Measurements from ENCODE around the gene CUL9. TPM values are rescaled to one million over a fixed set of nuclear protein-coding genes. Genes with fewer than 3 reads are reported as not detected.

The CUL9 gene
- total RNA-seq, 1 experiment from 2014 or later, result 39.6 TPM

GRCh38 chr6:43271103-43271815 lies 89.3 kb downstream of the CUL9 start:
- H3K27me3 Mint-ChIP-seq (ENCODE audit: insufficient read depth, unreplicated experiment), result no peaks in the 10 kb centered on the region
- no peaks in the 10 kb centered on the region for H3K9me3 Mint-ChIP-seq (ENCODE audit: unreplicated experiment)
- BruUV-seq (replicated peaks), result no TSS peak
- intact Hi-C loops (cut with micrococcal nuclease), result no loop called here
- no peak overlapping the region for H3K4me3 Mint-ChIP-seq (ENCODE audit: unreplicated experiment)
- no peaks in the 10 kb centered on the region for H3K36me3 Mint-ChIP-seq (ENCODE audit: insufficient read depth, unreplicated experiment)
- no peaks in the 10 kb centered on the region for H3K4me1 Mint-ChIP-seq (ENCODE audit: insufficient read depth, unreplicated experiment)
- CTCF ChIA-PET, result interaction anchor here (0.5 kb wide), 1 partner anchor 18 kb away, joined by 4 read pairs; no protein-coding TSS in a partner anchor
- no peak overlapping the region for H3K27ac Mint-ChIP-seq (ENCODE audit: low read depth, unreplicated experiment)
- POLR2A ChIA-PET, result no interaction called here
- TF ChIP-seq, protein P1, sequence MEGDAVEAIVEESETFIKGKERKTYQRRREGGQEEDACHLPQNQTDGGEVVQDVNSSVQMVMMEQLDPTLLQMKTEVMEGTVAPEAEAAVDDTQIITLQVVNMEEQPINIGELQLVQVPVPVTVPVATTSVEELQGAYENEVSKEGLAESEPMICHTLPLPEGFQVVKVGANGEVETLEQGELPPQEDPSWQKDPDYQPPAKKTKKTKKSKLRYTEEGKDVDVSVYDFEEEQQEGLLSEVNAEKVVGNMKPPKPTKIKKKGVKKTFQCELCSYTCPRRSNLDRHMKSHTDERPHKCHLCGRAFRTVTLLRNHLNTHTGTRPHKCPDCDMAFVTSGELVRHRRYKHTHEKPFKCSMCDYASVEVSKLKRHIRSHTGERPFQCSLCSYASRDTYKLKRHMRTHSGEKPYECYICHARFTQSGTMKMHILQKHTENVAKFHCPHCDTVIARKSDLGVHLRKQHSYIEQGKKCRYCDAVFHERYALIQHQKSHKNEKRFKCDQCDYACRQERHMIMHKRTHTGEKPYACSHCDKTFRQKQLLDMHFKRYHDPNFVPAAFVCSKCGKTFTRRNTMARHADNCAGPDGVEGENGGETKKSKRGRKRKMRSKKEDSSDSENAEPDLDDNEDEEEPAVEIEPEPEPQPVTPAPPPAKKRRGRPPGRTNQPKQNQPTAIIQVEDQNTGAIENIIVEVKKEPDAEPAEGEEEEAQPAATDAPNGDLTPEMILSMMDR (IDR thresholded peaks at IDR 0.05; ENCODE audit: unreplicated experiment), result no peak
- no peak for DNase-seq (ENCODE audit: unreplicated experiment)

- no TSS peak for BruUV-seq (replicated peaks)
- Mint-ChIP-seq H3K9me3 (ENCODE audit: unreplicated experiment) (no peaks in the 10 kb centered on the region), H3K4me1 (ENCODE audit: insufficient read depth, unreplicated experiment) (no peaks in the 10 kb centered on the region), H3K4me3 (ENCODE audit: unreplicated experiment) (no peak overlapping the region), H3K27me3 (ENCODE audit: insufficient read depth, unreplicated experiment) (no peaks in the 10 kb centered on the region), H3K36me3 (ENCODE audit: insufficient read depth, unreplicated experiment) (no peaks in the 10 kb centered on the region), H3K27ac (ENCODE audit: low read depth, unreplicated experiment) (no peak overlapping the region)
- intact Hi-C loops (cut with micrococcal nuclease), result no loop called here
- CTCF ChIA-PET, result no interaction called here
- no peak for DNase-seq (ENCODE audit: unreplicated experiment)
- TF ChIP-seq, protein P1 (IDR thresholded peaks at IDR 0.05; ENCODE audit: unreplicated experiment), result no peak
- POLR2A ChIA-PET, result no interaction called here
These were observed 89.9 kb downstream of the CUL9 start for GRCh38 chr6:43271944-43272343.

GRCh38 chr6:43273707-43274106 lies 91.7 kb downstream of the CUL9 start:
- no peak overlapping the region for H3K27ac Mint-ChIP-seq (ENCODE audit: low read depth, unreplicated experiment)
- no TSS peak for BruUV-seq (replicated peaks)
- H3K9me3 Mint-ChIP-seq (ENCODE audit: unreplicated experiment), result no peaks in the 10 kb centered on the region
- TF ChIP-seq, protein P1 (IDR thresholded peaks at IDR 0.05; ENCODE audit: unreplicated experiment), result no peak
- no peak for DNase-seq (ENCODE audit: unreplicated experiment)
- H3K36me3 Mint-ChIP-seq (ENCODE audit: insufficient read depth, unreplicated experiment), result peaks cover 5% of the 10 kb centered on the region
- H3K4me1 Mint-ChIP-seq (ENCODE audit: insufficient read depth, unreplicated experiment), result peaks cover 5% of the 10 kb centered on the region
- POLR2A ChIA-PET, result no interaction called here
- intact Hi-C loops (cut with micrococcal nuclease), result no loop called here
- CTCF ChIA-PET, result interaction anchor here (1.0 kb wide), 1 partner anchor 10 kb away, joined by 3 read pairs; no protein-coding TSS in a partner anchor
- H3K4me3 Mint-ChIP-seq (ENCODE audit: unreplicated experiment), result no peak overlapping the region
- no peaks in the 10 kb centered on the region for H3K27me3 Mint-ChIP-seq (ENCODE audit: insufficient read depth, unreplicated experiment)

Other genes with a start within 250 kb of the CUL9 start
- 0.30 TPM in 1 of 2 replicates, not detected in the other for gene GNMT, start 221.4 kb upstream of the CUL9 start, total RNA-seq (2022)
- gene PEX6, start 203.0 kb upstream of the CUL9 start, total RNA-seq (2022), result 25.8 and 34.0 TPM in 2 replicates
- gene PPP2R5D, start 197.6 kb upstream of the CUL9 start, total RNA-seq (2022), result 16.5 and 17.9 TPM in 2 replicates
- 71.8 and 79.9 TPM in 2 replicates for gene MEA1, start 168.2 kb upstream of the CUL9 start, total RNA-seq (2022)
- gene KLHDC3, start 167.9 kb upstream of the CUL9 start, total RNA-seq (2022), result 35.6 and 39.2 TPM in 2 replicates
- gene RRP36, start 160.6 kb upstream of the CUL9 start, total RNA-seq (2022), result 72.8 and 80.4 TPM in 2 replicates
- 22.7 and 31.4 TPM in 2 replicates for gene CUL7, start 128.3 kb upstream of the CUL9 start, total RNA-seq (2022)
- 155 and 174 TPM in 2 replicates for gene MRPL2, start 122.8 kb upstream of the CUL9 start, total RNA-seq (2022)
- 17.5 and 23.4 TPM in 2 replicates for gene KLC4, start 122.6 kb upstream of the CUL9 start, total RNA-seq (2022)
- gene PTK7, start 105.9 kb upstream of the CUL9 start, total RNA-seq (2022), result 42.6 and 48.4 TPM in 2 replicates
- gene SRF, start 10.9 kb upstream of the CUL9 start, total RNA-seq (2022), result 29.7 and 32.1 TPM in 2 replicates
- 52.5 and 91.0 TPM in 2 replicates for gene DNPH1, start 47.3 kb downstream of the CUL9 start, total RNA-seq (2022)
- gene TTBK1, start 61.3 kb downstream of the CUL9 start, total RNA-seq (2022), result not detected in 2 replicates
- gene SLC22A7, start 116.1 kb downstream of the CUL9 start, total RNA-seq (2022), result not detected in 2 replicates
- not detected in 2 replicates for gene CRIP3, start 126.6 kb downstream of the CUL9 start, total RNA-seq (2022)
- 11.3 and 12.9 TPM in 2 replicates for gene ZNF318, start 187.5 kb downstream of the CUL9 start, total RNA-seq (2022)
- 25.6 and 25.9 TPM in 2 replicates for gene ABCC10, start 245.3 kb downstream of the CUL9 start, total RNA-seq (2022)